Fibroblast of skin of right quadriceps (primary cell): ENCODE data around the gene NEK7.
"Not testable (repeated sequence)": the region's sequence is repeated elsewhere in the genome, so short reads cannot be mapped to it uniquely, and the experiment has no call there.

Experiments
- DNase-seq: peaks from one replicate; pipeline ENCODE4 v3.0.0-alpha.2; 2013

The NEK7 gene

DNA sequence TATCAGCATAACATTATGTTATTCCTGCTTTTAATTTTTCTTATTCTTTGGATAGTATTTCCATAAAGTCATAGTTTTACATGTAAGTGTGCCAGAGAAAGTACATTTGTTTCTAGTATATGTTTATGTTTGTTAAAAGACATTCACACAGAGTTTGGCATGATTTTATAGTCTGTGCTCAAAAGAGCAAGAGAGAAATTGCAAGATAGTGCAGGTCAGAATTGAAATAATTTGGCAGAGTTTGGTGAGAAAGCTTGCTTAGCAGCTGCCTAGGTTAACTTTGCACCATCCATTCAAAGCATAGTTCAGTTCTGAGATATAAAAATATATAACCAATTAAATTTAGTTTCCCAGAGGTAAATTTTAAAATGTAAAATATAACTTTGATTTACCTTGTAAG is 17.0 kb downstream of the NEK7 start:
- no peak for DNase-seq

DNA sequence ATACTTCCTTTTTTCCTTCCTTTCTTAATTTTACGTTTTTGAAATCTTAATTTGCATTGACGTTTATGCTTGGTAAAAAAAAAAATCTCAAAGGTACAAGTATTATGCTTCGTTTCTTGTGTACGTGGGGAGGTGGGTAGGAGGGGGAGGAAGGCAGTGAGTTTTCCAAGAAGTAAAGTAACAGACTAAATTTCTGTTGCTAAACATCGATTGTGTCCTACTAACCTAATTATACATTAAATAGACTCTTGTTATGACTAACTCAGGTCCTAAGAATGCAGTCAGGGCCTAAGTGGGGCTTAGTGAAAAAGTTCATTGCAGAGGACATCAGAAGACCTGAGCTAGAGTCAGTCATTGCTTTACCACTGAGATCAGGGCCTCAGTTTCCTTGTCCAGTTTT is 17.5 kb downstream of the NEK7 start:
- peak; percentile 40 for DNase-seq

DNA sequence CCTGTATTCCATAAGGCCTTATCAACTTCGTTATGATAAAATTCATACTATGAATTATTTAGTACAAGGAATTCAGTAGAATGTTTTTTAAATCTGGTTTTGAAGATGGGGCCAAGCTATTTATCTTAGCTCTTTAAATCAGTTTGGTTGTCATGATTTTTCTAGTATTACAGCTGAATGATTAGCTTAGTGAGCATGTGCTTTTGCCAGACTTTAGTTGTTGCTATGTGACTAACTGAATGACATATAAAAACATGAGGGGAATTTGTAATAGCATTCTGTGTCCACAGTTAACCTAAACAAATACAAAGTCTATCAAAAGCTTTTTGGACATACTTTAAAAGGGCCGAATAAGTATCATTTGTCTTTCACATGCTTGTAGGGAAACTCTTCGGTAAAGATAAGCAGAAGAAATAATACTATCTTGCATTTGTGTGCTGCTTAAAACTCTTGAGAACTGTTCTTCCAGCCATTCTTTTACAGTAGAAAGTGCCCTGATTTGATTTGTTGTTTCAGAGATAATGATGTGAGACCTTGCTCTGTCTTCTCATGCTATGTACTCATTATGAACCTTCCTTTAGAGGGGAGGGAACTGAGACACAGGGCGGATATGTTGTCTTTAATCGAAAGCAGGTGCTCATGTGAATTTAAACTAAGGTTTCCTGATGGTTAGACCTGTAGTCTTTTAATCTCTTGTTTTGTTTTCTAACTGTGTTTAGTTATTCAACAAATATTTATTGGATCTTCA is 18.8 kb downstream of the NEK7 start:
- no peak for DNase-seq

DNA sequence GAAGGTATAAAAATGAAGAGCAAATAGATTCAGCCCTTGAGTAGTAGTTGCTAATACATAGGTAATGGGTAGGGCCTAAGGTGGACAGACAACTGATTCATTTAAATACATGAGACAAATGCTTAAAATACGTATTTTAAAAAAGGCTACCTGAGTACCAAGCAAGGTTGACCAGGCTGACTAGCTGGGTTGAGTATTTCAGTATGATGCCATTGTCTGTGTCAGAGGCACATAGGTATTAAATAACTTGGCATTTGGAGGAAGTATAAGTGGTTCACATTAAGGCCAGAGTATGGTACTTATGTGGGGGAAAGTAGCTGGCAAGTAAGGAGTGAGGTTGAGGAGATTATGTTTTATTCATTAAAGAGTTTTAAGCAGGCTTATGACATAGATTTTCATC is 19.4 kb downstream of the NEK7 start:
- no peak for DNase-seq

DNA sequence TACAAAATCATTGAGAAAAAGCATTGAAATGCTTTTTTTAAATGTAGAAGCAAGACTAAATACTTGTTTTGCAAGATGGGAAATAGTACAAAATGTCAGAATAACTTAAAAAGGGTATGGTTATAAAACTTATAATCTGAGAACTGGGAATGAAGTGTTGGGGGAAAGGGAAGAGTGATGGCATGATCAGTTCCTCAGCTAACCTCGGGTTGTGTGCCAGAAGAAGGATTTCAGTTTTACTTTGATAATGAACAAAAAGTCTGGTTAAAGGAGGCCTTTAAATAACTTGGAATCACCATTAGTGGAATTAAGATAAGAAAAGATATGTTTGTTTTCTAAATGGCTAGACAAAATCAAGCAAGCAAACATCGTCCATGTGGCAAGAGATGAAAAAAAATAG is 20.7 kb downstream of the NEK7 start:
- DNase-seq, result no peak

DNA sequence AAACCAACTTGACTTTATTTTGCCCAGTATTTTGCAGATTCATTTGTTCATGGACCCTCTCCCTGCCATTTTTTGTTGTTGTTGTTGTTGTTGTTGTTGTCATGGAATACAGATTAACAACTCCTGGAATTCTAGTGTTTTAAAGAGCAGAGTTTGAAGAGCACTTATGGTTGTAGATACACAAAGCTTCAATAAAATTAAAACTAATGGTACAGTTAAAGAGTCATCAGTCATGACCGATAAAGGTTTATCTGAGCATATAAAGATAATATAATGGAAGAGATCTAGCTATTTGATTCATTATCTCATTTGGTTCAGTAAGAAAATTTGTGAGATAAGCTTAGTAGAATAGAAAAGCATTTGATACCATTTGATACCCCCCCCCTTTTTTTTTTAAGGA is 21.8 kb downstream of the NEK7 start:
- DNase-seq, result no peak

DNA sequence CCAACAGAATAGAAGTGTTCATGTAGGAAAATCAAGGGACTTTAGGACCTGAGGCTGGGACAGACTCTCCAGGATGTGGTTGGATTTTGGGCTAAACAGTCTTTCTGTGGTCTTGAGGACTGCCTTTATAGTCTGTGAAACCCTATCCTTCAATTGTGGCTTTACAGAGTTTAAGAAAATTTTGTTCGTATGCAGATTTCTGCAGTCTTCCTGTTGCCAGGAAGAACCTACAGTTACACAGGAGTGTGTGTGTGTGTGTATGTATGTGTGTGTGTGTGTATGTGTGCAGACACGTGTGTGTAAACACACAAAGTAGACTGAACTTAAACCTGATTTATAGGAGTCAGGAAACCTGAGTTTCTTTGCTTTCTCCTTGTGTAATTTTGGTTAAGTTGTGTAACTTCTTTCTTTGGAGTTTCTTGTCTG is 22.8 kb downstream of the NEK7 start:
- peak; percentile 70 for DNase-seq

DNA sequence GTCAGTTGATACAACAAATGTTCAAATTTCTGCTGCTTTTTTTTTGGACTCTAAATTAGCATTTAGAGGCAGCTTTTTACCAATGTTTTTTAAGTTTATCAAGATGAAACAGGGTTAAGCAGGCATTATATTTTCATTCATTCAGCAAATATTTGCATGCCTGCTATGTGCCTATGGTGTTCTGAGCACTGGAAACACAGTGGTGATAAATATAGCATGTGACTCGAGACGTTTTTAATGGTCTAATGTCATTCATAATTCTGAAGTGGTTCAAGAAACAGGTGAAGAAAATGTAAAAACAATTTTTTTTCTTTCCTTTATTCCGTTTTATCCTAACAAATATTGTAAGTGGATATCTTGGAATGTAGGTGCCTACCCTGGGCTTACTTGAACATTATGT is 26.8 kb downstream of the NEK7 start:
- no peak for DNase-seq

DNA sequence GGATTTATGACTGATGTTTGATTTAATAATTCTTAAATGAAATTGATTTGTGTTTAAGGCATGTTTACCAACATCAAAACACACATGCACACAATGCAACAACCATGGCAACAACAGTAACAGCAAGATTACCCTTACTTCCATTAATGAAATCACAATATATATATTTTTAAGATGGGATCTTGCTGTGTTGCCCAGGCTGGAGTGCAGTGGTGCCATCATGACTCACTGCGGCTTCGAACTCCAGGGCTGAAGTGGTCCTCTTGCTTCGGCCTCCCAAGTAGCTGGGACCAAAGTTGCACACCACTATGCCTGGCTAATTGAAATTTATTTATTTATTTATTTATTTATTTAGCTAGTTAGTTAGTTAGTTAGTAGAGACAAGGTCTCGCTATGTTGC is 27.7 kb downstream of the NEK7 start:
- no peak for DNase-seq

DNA sequence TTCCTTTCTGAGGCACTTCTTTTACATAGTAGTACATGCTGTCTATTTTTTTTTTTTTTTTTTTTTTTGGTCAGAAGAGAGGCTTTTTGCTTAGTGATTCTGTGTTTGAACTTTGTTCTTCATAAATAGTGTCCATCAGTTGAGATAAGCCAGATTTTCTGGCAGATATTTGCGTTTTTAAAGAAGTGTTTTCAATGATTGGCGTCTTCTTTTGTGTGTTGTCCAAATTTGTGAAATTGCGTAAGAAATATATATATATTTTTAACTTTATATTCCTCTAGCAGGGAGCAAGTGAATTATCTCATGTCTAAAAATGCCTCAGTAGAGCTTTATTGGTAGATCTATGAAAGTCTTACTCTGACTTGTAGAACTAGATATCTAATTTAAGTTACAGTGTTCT is 28.3 kb downstream of the NEK7 start:
- no peak for DNase-seq

DNA sequence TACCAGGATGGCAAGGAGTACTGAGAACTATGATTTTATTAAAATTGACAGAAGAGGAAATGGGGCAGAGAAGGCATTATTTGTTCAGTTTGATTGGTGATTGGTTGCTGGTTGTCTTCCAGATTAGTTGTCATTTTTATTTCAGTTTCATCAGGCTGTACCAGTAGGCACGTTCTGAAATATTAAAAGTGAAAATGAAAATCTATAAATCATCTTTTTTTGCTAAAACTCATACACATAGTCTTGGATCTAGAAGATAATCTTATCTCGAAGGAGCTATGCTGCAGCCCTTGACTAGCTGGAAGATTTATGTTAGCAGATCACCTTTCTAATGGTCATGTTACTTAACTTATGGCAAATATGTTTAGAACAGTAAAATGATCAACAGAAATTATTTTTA is 29.0 kb downstream of the NEK7 start:
- no peak for DNase-seq

DNA sequence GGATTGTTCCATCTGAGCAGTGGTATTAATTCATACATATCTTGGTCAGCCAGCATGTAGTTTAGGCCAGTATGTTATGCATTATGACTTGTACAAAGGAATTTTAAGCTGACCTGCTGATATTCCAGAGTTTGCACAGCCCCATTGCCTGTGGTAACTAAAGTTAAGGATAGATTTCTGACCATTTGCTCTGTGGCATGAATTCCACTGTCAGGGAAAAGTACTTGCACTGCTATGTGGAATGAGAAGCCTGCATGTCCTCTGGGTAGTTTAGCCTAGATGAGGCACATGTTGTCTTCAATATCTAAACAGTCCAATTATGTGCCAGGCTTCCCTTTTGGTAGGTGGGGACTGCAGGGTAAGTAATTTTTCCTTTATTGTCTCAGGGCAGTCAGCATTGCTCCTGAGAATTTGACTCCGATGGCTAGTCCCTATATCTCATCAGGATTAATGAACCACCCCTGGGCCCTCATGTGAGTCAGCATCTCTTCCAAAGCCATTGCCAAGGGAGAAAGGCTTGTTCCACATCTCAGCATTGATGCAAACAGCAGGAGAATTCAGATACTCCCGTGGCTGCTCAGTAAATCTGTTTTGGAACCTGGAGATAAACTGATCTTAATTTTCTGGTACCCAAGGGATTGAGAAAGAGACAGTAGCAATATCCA is 30.2 kb downstream of the NEK7 start:
- no peak for DNase-seq

DNA sequence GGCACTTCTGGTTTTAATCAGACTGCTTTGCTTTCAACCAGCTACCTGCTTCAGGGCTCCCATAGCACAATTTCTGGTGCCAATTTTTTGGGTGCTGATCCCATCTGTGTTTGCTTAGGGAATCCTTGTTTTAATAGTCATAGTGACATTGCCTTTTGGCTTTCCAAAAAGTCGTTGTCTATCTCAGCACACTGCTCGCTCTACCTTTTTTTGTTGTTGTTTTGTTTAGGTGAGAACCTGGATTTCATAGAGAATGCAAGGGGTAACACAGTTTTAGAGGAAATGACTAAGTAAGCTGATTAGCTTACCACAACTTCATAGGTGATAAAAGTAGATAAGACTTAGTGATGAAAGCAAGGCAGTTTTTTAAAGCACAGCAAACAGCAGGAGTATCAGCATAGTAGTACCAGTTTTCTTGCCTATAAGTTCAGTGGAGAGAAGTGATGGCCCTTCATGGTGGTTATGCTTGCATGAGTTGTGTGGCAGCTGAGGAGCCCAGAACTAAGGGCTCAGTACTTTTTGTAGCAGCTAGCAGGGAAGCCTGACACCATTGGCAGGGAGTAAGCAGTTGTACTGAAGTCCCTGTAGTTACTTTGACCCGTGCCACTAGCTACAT is 31.3 kb downstream of the NEK7 start:
- no peak for DNase-seq

DNA sequence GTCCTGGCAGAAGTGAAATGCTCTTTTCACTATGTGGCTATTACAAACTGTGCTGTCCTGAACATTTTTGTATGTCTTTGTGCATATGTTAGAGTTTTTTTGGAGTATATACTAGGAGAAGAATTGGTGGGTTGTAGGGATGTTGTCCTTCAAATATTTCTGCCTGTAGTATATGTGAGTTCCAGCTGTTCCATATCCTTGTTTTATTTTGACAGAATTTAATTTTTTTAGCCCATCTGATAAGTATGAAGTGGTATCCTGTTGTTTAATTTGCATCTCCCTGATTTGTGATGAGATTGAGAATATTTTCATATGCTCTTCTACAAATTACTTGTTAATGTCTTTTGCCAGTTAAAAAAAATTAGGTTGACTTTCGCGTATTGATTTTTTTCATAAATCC is 34.3 kb downstream of the NEK7 start:
- DNase-seq, result no peak

DNA sequence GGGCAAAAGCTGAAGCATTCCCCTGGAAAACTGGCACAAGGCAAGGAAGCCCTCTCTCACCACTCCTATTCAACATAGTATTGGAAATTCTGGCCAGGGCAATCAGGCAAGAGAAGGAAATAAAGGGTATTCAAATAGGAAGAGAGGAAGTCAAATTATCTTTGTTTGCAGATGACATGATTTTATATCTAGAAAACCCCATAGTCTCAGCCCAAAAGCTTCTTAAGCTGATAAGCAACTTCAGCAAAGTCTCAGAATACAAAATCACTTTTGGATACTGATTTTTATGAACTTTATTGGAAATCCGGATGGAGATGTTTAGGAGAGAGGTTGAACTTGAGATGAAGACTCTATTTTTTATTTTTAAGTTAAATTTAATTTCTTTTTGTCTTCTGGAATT is 37.1 kb downstream of the NEK7 start:
- DNase-seq, result not testable (repeated sequence)

DNA sequence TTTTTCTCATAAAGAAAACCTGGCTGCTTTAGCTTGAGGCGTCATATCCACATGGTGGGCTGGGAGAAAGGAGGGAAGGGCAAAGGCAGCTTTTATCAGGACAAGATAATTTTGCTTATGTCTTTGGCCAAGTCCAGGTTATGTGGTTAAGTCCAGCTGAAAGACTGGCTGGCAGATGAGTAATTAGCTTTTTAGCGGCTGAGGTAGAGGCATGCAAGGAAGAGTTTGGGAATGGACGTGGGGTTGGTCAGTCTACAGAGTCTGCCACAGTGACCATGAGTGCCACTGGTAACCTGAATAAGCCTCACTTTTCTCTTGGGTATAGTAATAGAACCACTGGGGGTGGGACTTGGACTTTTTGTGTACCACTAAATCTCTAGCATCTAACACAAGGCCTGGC is 39.8 kb downstream of the NEK7 start:
- DNase-seq, result no peak

DNA sequence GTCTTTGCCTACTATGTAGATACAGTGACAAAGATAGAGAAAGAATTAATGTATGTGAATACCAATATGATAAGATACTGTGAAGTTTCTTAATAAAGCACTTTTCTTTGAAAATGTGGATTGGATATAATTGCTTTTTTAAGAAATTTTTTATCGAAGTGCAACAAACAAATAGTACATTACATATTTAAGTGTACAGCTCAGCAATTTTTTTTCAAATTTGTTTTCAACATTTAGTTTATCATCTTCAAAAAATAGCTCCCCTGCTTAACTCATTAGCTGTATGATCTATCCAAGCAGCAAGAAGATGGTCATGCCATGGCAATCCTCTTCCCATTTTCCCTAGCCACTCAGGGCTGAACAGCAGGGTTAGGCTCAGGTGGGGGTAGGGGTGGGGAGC is 40.5 kb downstream of the NEK7 start:
- DNase-seq, result no peak

DNA sequence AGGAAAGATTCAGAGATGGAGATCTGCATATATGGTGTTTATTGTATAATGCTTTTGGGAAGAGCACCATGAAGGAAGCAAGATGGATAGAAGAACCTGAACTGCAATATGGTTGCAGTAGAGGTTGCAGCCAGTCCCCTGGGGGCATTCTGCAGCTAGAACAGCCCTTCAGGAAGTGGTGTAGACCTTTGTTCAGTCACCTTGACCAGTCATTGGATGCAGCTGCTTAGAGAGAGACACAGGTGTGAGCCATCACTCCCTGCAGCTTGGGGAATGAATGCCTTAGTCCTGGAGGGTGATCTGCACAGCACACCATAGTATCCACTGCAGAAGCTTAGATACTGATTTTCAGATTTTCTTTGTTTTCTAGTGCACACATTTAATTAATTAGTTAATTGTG is 42.3 kb downstream of the NEK7 start:
- DNase-seq, result no peak

DNA sequence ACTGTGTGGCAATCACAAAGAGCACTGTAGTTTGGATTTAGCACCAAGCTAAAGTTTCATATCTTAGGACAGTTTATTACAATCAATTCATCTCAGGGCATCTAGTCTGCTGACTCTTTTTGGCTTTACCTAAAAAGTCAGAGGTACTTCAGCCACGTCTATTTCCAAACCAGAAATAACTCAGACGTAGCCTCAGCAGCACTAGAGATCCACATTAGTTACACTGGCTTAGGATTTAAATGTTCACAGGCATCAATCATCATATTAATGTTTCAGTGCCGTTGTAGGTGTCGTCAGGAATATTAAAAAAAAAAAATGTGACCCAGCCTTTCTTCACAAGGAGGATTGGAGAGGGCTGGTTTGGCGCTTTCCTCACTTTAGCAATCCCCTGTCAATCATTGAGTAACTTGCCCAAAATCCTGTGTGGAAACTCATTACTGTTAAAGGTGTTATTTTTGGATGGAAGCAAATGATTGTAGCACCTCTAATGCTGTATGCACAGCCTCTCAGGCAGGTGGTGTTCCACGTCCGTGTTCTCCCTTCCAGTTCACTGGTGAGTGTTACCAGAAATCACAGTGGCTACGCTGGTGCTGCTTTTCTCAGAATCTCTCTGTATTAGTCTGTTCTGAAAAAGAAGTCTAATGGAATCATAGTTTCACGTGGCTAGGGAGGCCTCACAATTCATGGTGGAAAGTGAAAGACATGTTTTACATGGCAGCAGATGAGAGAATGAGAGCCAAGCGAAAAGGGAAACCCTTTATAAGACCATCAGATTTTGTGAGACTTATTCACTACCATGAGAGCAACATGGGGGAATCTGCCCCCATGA is 45.4 kb downstream of the NEK7 start:
- DNase-seq, result no peak

DNA sequence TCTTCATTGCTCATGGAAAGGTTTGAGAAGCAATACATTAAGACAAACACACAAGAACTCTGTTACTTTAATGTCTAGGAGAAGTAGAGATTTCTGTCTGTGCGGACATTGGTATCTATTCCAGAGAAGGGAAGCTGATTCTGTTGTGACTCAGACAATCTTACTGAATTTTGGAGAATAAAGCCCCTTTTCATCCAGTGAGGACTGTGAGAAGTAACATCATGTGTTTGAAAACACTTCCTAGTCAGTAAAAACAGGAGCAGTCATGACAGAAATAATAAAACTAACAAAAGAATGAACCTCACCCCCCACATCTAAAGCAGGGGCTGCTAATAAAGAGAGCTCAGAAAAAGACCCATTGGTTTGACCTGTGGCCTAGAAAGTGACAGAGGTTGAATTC is 46.6 kb downstream of the NEK7 start:
- no peak for DNase-seq

DNA sequence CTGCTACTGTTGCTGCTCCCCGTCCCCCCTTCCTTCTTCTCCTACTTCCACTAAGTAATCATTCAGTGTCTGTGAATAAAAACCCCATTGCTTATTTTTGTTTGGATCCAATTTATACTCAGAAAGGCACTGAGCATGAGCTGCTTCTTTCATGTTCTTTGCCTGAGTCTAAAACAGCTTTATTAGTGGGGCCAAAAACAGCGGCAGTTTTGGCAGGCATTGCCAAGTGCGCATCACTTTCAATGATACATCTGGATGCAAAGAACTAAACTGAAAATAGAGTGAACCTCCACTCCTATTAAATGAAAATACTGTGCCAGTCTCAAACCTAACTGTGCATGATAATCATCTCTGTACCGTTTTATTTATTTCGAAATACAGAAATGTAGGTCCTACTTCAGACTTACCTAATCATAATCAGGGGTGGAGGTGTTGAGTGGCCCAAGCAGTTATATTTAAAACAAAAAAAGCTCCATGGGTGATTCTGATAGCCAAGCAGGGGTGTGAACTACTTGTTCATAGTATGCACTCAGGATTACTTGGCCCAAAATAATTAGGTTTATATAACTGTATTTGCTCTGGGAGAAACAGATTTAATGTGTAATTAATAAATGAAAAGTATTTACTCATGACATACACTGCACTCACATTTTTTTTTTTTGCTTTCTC is 48.4 kb downstream of the NEK7 start:
- no peak for DNase-seq

DNA sequence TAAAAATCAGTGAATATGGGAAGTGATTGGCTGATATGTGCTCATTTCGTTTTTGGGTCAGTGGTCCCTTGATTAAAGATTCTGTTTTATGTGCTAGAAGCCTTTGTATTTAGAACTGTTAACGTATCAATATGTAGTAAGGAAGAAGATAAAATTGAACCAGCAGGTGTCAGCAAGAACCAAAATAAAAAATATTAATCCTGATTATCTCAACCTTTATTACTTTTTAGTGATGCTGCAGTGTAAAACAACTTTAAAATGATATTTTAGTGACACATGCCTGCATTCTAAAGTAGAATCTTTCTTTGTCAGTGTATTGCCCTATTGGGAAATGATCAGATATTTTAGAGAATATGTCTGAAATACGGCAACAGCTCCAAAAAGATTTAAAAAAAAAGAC is 49.5 kb downstream of the NEK7 start:
- no peak for DNase-seq

DNA sequence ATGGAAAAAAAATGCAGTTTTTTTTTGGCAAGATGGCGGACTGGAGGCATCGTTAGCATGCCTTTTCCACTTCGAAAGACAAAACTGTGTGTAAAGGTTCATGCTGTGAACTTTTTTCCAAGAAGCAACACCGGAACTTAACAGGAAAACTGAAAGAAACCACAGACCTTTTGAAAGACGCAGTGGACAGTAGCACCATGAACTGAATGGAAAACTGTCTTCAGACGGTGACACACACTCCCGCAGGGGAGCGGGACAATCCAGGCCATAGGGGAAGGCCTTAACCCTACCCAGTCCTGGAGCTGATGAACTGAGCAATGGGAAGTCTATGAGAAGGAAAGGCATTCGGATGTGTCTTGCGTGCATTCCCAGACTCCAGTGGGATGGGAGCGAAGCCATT is 54.9 kb downstream of the NEK7 start:
- no peak for DNase-seq
